ENCODE results near the gene FUS. TPM values are rescaled to one million over a fixed set of nuclear protein-coding genes. Genes with fewer than 3 reads are reported as not detected.

The FUS gene
- total RNA-seq, 1 experiment from 2014 or later = 522 TPM

DNA sequence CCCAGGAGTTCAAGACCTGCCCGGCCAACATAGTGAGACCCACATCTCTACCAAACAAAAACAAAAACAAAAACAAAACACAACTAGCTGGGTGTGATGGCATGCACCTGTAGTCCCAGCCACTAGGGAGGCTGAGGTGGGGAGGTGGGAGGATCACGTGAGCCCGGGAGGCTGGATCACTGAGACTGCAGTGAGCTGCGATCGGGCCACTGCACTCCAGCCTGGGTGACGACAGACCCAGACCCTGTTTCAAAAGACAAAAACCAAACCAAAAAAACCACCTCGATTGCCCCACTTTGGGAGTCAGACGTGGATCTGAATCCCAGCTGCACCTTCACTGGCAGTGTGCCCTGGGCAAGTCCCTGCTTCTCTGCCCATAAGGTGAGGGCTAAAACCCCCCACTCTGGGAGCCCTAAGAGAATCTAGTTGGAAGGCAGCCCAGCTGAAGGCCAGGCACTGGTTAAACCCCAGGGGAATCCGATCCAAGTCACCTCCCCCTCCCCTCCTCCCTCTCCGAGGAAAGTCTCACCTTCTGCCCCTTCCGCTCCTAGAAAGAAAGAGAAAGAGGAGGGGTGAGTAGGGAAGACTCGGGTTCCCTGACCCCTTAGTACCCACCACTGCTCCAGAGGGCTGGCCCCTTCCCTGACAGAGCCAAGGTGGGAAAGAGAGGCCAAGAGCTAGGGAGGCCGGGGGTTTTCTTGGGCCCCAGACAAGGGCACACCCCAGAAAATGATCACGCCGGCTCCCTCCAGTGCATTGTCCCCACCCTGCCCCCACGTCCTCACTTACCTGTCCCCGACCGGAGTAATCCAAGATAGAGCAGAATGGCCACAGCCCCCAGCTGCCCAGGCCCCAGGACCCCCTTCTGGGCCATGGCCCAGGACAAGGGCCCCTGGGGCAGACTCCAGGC is 45.1 kb upstream of the FUS start:
- TF ChIP-seq ZFX (IDR thresholded peaks at IDR 0.05) (0 out of 2 replicates have a peak, but pooled peaks have one; percentile 13), POLR2AphosphoS5 (IDR thresholded peaks at IDR 0.05; ENCODE audit: low read depth, low read length) (no peak)
- H3K4me3 ChIP-seq (replicated peaks in 1 of 2; ENCODE audit: low read depth in 1 of 2, low read length in 2 of 2) = peak overlapping the region; percentile 70 to 74
- peak overlapping the region; percentile 99 for H3K4me2 ChIP-seq (ENCODE audit: low read length)
- H2AFZ ChIP-seq (ENCODE audit: low read depth, low read length, poor library complexity, severe bottlenecking) = no peak overlapping the region
- peaks cover 7% of the 10 kb centered on the region; the same call in 1 of the 2 replicates for H3K79me2 ChIP-seq (ENCODE audit: insufficient read depth, low read length)
- H3K9ac ChIP-seq (ENCODE audit: low read length) = peak overlapping the region; percentile 78
- ChIA-PET CTCF (interaction anchor here (1.0 to 1.2 kb wide), 4 partner anchors 17 to 326 kb away, joined by 3 to 6 read pairs (median 4); partner anchors contain the start of genes HSD3B7 and KAT8), POLR2A (interaction anchor here (0.6 to 9.9 kb wide), 7 partner anchors 8 to 308 kb away, joined by 3 to 84 read pairs (median 7); partner anchors contain the start of genes KAT8 and ZNF843), RAD21 (ENCODE audit: low non-redundant PET in 1 of 2, low total read pairs in 2 of 2, uncharacterized antibody in 2 of 2, unreplicated experiment in 2 of 2) (interaction anchor here in 1 of 2 experiments (2.0 kb wide), 1 partner anchor 17 kb away, joined by 4 read pairs; the partner anchor contains the start of gene KAT8)
- H3K9me3 ChIP-seq (ENCODE audit: control insufficient read depth in 1 of 2, insufficient read depth in 1 of 2, low read depth in 1 of 2, low read length in 2 of 2) = no peaks in the 10 kb centered on the region
- H3K9me2 ChIP-seq (ENCODE audit: insufficient read depth) = no peaks in the 10 kb centered on the region
- DNase-seq (ENCODE audit: low read depth, low spot score) (no peak), ATAC-seq (peak; percentile 45)
- peaks cover 8 to 14% of the 10 kb centered on the region in 2 experiments; a peak in 3 of 4 replicates for H3K36me3 ChIP-seq (ENCODE audit: control insufficient read depth in 1 of 2, insufficient read depth in 2 of 2, low read length in 2 of 2)
- no peaks in the 10 kb centered on the region for H4K20me1 ChIP-seq (ENCODE audit: insufficient read depth)
- peaks cover 48 to 69% of the 10 kb centered on the region in 2 experiments for H3K4me1 ChIP-seq (ENCODE audit: control insufficient read depth in 1 of 2, insufficient read depth in 2 of 2, low read length in 2 of 2)
- BruUV-seq (replicated peaks) = TSS peak; percentile 71
- no peaks in the 10 kb centered on the region for H3K27me3 ChIP-seq (ENCODE audit: insufficient read depth, low read length)
- intact Hi-C loops (cut with micrococcal nuclease) = loop anchor here (5.0 kb wide), 2 partner anchors 63 to 322 kb away; partner anchors contain the start of genes ARMC5, ZNF646 and ZNF668
- H3K27ac ChIP-seq (ENCODE audit: low read depth, low read length) = peak overlapping the region; percentile 44

DNA sequence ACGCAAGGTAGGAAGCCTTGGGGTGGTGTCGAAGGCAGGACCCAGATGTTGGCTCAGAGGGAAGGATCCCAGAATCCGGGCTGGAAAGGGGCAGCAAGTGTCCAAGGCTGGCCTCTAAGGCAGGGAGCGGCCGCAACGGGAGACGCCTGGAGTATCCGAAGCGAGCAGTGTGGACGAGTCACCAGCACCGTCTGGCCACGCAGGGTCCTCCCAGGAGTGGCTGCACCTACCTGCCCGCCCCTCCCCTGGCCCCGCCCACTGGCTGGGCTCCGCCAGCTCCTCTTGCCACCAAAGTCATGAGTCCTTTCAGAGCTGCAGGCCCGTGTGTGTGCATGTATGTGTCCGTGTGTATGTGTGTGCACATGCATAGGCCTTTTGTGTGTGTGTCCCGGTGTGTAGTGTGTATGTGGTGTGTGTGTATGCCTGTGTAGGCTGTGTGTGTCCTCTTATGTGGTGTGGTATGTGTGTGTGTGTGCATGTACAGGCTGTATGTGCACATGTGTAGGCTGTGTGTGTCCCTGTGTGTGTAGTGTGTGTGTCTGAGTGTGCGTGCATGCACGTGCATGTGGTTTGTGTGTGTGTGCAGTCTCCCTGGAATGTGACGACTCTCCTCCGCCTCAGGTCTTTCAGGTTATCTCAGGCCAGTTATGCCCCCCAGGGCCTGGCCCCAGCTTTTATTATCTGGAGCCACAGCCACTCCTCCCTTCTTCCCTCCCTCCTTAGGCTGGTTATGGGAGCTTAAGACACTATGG is 44.2 kb upstream of the FUS start, which contains the start of gene PRSS8:
Gene PRSS8, minus strand, starts transcription at position 193 of the 752 bp plus-strand sequence. CDS start 229 bp downstream, outside the sequence.
- Histone ChIP-seq H3K4me2 (ENCODE audit: low read length) (peak within 1 kb of the TSS; percentile 99), H4K20me1 (ENCODE audit: insufficient read depth) (no peaks in the 10 kb centered on the region), H3K27ac (ENCODE audit: low read depth, low read length) (peak within 1 kb of the TSS; percentile 44), H3K9ac (ENCODE audit: low read length) (peak within 1 kb of the TSS; percentile 78), H2AFZ (ENCODE audit: low read depth, low read length, poor library complexity, severe bottlenecking) (no peak within 1 kb of the TSS), H3K4me3 (replicated peaks in 1 of 2; ENCODE audit: low read depth in 1 of 2, low read length in 2 of 2) (peak within 1 kb of the TSS; percentile 70 to 74), H3K27me3 (ENCODE audit: insufficient read depth, low read length) (no peaks in the 10 kb centered on the region), H3K9me3 (ENCODE audit: control insufficient read depth in 1 of 2, insufficient read depth in 1 of 2, low read depth in 1 of 2, low read length in 2 of 2) (no peaks in the 10 kb centered on the region), H3K36me3 (ENCODE audit: control insufficient read depth in 1 of 2, insufficient read depth in 2 of 2, low read length in 2 of 2) (peaks cover 8 to 11% of the 10 kb centered on the region in 2 experiments; a peak in 3 of 4 replicates), H3K4me1 (ENCODE audit: control insufficient read depth in 1 of 2, insufficient read depth in 2 of 2, low read length in 2 of 2) (peaks cover 45 to 71% of the 10 kb centered on the region in 2 experiments), H3K79me2 (ENCODE audit: insufficient read depth, low read length) (peaks cover 7% of the 10 kb centered on the region; the same call in 1 of the 2 replicates), H3K9me2 (ENCODE audit: insufficient read depth) (no peaks in the 10 kb centered on the region)
- POLR2A ChIA-PET = interaction anchor here (1.1 to 9.9 kb wide), 5 partner anchors 11 to 307 kb away, joined by 3 to 84 read pairs (median 7); partner anchors contain the start of genes KAT8 and ZNF843
- RAD21 ChIA-PET (ENCODE audit: low non-redundant PET in 1 of 2, low total read pairs in 2 of 2, uncharacterized antibody in 2 of 2, unreplicated experiment in 2 of 2) = interaction anchor here in 1 of 2 experiments (2.0 kb wide), 1 partner anchor 18 kb away, joined by 4 read pairs; the partner anchor contains the start of gene KAT8
- CTCF ChIA-PET = no interaction called here
- DNase-seq (ENCODE audit: low read depth, low spot score) (peak; percentile 48), ATAC-seq (peak; percentile 68)
- BruUV-seq (replicated peaks) = no TSS peak
- intact Hi-C loops (cut with micrococcal nuclease) = loop anchor here (5.0 kb wide), 2 partner anchors 63 to 322 kb away; partner anchors contain the start of genes ARMC5, ZNF646 and ZNF668
- no peak for TF ChIP-seq SIN3A (IDR thresholded peaks at IDR 0.05; ENCODE audit: low read depth)
- no peak for TF ChIP-seq RAD21 (IDR thresholded peaks at IDR 0.05; ENCODE audit: low read depth)
- TF ChIP-seq, protein P1, sequence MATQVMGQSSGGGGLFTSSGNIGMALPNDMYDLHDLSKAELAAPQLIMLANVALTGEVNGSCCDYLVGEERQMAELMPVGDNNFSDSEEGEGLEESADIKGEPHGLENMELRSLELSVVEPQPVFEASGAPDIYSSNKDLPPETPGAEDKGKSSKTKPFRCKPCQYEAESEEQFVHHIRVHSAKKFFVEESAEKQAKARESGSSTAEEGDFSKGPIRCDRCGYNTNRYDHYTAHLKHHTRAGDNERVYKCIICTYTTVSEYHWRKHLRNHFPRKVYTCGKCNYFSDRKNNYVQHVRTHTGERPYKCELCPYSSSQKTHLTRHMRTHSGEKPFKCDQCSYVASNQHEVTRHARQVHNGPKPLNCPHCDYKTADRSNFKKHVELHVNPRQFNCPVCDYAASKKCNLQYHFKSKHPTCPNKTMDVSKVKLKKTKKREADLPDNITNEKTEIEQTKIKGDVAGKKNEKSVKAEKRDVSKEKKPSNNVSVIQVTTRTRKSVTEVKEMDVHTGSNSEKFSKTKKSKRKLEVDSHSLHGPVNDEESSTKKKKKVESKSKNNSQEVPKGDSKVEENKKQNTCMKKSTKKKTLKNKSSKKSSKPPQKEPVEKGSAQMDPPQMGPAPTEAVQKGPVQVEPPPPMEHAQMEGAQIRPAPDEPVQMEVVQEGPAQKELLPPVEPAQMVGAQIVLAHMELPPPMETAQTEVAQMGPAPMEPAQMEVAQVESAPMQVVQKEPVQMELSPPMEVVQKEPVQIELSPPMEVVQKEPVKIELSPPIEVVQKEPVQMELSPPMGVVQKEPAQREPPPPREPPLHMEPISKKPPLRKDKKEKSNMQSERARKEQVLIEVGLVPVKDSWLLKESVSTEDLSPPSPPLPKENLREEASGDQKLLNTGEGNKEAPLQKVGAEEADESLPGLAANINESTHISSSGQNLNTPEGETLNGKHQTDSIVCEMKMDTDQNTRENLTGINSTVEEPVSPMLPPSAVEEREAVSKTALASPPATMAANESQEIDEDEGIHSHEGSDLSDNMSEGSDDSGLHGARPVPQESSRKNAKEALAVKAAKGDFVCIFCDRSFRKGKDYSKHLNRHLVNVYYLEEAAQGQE (IDR thresholded peaks at IDR 0.05; ENCODE audit: low read depth) = no peak
- TF ChIP-seq POLR2AphosphoS5 (IDR thresholded peaks at IDR 0.05; ENCODE audit: low read depth, low read length) = peak; percentile 91
- TF ChIP-seq, protein P2, sequence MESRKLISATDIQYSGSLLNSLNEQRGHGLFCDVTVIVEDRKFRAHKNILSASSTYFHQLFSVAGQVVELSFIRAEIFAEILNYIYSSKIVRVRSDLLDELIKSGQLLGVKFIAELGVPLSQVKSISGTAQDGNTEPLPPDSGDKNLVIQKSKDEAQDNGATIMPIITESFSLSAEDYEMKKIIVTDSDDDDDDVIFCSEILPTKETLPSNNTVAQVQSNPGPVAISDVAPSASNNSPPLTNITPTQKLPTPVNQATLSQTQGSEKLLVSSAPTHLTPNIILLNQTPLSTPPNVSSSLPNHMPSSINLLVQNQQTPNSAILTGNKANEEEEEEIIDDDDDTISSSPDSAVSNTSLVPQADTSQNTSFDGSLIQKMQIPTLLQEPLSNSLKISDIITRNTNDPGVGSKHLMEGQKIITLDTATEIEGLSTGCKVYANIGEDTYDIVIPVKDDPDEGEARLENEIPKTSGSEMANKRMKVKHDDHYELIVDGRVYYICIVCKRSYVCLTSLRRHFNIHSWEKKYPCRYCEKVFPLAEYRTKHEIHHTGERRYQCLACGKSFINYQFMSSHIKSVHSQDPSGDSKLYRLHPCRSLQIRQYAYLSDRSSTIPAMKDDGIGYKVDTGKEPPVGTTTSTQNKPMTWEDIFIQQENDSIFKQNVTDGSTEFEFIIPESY (IDR thresholded peaks at IDR 0.05; ENCODE audit: extremely low read depth, insufficient replicate concordance, low read length) = no peak
- TF ChIP-seq TCF7L2 (IDR thresholded peaks at IDR 0.05; ENCODE audit: borderline replicate concordance, extremely low read depth, insufficient read depth, insufficient read length) = no peak
- no peak for TF ChIP-seq JUND (IDR thresholded peaks at IDR 0.05)
